Activated CD4-positive, alpha-beta T cell treated with anti-CD3 and anti-CD28 coated beads, Interleukin-2, amount 50 U/mL, for 48 hours (primary cell): ENCODE measurements around the gene MAGI1.
"Not testable (repeated sequence)": the region's sequence is repeated elsewhere in the genome, so short reads cannot be mapped to it uniquely, and the experiment has no call there.

ENCODE experiments used
- DNase-seq, 2 experiments: peaks; one replicate each; pipeline ENCODE4 v3.0.0-alpha.2; 2020

Gene MAGI1

DNA sequence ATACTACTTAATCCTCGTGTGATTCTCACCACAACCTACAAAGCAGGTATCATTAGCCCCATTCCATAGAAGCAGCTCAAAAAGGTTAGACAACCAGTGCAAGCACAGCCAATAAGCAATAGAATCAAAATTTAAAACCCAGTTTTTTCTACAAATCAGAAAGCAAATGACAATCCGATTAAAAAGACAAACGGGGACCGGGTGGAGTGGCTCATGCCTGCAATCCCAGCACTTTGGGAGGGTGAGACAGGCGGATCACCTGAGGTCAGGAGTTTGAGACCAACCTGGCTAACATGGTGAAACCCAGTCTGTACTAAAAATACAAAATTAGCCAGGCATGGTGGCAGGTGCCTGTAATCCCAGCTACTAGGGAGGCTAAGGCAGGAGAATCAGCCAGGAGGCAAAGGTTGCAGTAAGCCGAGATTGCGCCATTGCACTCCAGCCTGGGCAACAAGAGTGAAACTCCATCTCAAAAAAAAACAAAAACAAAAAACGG, 430.7 kb downstream of the MAGI1 start:
- not testable (repeated sequence) for DNase-seq

- no peak for DNase-seq
Measured at GRCh38 chr3:65607101-65607500, 431.6 kb downstream of the MAGI1 start.

- no peak for DNase-seq
Measured at GRCh38 chr3:65605876-65606432, 432.8 kb downstream of the MAGI1 start.

DNA sequence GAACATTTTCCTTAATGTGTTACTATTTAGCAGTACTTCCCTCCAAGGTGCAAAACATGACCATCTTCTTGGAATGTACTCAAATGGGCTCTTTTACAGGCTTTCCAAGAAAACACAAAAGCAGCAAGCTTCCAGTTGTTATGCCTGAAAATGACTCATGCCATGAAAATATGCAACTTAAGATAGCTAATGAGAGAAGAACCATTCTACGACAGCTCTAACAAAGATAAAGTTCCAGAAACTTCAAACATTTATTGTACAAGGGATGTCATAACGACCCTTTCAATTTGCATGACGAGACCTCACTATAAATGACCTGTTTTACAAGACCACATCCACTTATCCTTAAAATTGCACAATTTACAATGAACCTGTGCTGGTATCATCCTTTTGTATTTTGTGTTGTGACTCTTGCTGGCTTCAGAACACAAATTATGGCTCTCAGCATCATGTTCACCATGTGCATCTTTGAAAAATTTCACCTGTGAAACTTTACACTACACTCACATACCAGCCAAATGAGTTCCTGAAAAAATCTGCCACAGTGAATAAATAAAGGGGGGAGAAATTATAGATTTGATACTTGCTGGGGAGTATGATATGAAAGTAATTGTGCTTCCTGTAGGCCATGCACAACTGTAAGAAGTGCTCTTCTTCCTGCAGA, 433.7 kb downstream of the MAGI1 start:
- DNase-seq = no peak

GRCh38 chr3:65603631-65604030, 435.1 kb downstream of the MAGI1 start:
- DNase-seq = no peak

- DNase-seq = no peak
Measured at GRCh38 chr3:65600888-65601287, 437.8 kb downstream of the MAGI1 start.

- DNase-seq = no peak
Measured at GRCh38 chr3:65597952-65598413, 440.7 kb downstream of the MAGI1 start.

DNA sequence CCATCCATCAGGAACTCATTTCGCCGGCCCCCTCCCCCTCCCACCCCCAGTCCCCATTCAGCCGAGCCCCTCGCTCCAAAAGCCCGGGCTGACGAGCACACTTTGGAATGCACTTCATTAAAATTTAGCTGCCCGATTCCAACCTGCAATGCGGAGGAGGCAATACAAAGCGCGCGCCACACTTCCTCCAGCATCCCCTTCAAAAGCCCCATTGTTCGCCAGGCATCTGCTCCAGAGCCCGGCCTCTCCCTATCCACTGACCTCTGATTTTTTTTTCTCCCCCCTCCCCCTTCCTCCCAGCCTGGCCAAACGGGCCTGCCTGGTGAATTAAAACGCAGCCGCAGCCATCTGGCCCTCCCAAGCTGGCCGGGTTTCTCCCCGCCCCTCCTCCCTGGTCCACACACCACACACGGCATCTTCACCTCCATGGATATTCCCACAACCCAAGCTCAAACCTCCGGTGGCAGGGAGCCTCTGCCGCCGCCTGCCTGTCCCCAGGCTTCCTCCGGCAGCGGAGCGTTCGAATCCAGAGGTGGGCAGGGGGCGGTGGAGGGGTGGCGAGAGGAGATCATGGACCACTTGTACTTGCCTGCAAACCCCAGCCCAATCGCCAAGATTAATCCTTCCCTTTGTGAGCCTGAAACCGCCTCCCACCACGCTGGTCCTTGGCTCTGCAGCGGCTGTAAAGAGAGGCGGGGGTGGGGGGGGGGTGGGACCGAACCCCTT, 441.3 kb downstream of the MAGI1 start:
- DNase-seq = no peak

GRCh38 chr3:65596571-65597225, 442.0 kb downstream of the MAGI1 start:
- no peak for DNase-seq

- DNase-seq = no peak
Measured at GRCh38 chr3:65596029-65596300, 442.8 kb downstream of the MAGI1 start.

GRCh38 chr3:65595222-65596028, 443.3 kb downstream of the MAGI1 start:
- no peak for DNase-seq

DNA sequence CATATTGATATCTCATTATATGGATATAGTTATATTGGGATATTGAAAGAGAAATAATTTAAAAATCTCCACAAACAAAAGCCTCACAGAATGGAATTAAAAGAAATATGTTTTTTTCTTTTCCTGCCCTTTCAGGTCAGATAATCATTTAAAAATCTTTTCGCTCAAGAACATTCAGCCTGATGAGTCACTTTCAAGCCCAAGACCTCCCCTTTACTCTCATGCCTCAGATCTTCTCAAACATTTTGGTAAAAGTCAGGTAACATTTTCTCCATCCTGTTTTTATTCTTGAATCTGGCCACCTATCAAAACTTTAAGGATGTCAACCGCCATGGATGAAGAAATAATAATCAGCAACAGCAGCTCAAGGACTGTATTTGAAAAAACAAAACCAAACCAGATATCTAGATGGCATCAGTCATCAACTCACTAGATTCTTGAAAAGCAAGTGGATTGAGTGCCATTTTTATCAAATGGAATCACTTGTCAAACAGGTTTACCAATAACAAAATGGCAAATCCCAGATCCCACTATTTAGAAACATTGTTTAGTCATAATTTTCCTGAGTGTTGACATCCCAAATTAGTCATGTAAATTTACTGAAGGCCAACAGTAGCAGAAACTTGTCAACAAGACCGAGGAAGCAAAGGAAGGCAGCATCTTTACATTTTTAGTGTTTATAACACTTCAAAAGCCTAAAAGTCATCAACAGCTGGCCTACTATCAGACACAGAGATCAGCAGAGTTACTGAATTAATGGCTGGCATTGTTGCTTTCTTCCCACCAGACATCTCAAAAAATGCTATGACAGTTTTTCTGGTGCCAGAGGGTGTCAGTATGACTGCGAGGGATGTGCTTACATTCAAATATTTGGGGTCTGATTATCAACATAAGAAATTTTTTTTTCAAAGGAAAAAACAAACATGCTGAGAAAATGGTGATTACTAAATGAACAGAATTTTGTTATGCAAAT, 444.7 kb downstream of the MAGI1 start:
- no peak for DNase-seq

DNA sequence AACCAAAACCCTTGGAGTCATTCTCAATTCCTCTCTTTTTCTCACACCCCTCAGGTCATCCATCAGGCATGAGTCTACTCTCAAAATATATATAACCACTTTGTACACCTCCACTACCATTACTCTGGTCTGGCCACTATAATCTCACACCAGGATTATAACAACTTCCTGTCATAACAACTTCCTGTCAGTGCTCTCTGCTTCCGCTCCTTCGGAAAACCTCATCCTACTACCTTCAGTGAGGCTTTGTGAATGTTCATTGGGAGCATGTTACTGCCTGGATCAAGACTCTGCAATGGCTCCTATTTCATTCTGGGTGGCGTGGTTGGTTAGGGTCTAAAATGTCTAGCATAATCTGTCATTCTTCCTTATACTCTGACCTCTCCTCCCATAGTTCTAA, 447.4 kb downstream of the MAGI1 start:
- DNase-seq = no peak

GRCh38 chr3:65588884-65589283, 449.8 kb downstream of the MAGI1 start:
- no peak for DNase-seq

DNA sequence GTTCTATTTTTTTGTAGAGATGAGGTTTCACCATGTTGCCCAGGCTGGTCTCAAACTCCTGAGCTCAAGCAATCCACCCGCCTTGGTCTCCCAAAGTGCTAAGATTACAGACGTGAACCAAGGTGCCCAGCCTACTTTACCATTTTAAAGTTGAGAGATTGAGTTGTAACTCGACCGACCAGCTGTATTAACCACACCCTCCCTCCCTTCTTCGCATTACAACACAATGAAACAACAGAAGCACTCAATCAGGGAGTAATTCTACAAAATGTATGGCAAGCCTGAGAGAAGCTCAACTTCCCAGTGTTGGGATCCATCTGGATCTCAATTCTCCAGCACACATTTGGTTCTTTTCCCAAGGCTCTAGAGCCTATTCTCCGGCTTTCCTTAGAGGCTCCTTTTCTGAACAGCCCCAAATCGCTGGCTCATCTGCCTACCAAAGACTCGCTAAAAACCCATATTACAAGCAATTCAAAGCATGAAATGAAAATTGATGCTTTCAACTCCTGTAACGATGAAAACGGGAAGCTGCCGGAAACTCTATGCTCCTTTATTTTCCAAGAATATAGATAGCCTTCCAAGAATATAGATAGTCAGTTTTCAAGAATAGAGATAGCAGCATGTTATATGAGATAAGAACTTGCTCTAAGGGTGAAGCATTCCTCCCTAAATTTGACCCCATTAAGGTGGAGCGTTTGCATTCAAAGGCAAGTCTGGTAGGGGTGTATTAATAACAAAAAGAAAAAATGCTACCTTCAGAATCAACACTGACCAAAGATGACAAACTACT, 450.9 kb downstream of the MAGI1 start:
- DNase-seq = no peak

- no peak for DNase-seq
Measured at GRCh38 chr3:65584913-65585312, 453.8 kb downstream of the MAGI1 start.

GRCh38 chr3:65584002-65584401, 454.7 kb downstream of the MAGI1 start:
- DNase-seq = no peak

DNA sequence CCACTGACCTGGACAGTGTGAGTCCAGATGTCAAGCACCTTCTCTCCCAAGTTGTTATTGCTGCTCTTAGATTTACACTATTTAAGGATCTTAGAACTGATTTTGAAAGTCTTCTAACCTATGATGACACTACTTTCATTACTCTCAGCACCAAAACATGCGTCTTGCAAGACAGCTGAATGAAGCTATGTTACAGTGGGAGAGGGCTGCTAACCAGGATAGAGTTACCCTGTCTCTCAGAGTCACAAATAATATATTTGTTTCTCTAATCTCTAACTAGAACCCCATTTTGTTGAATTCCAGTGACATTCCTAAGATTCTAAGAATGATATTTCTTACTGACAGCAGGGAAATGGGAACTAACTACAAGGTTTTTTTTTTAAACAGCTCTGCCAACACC, 455.5 kb downstream of the MAGI1 start:
- DNase-seq = no peak

DNA sequence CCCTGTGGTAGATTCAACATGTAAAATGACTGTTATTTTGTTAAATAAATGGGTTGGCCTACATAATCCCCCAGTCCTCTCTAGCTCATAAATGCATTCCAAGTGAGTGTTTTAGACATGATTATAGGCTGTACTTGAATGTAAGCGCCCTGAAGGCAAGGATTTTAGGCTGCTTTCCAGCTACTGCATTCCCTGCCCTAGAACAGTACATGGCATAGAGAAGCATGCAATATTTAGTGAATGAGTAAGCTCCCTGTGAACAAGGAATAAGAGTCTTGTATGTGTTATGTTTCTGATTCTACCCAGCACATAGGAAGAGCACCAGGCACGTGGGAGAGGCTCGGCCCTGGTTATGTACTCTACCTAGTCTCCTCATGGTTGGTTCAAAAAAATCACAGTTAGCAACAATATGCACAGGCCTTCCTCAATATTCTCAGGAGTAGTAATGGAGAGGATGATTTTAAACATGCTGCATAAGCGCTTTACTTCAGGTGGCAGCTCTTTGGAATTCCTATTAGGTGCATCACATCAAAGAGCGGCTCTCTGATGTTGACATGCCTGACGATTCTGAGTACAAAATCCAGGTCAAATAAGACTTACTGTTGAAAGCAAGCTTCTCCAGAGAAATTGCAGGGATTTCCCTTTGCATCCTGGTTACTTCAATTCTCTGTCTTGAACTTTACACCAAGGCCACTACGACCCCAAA, 456.6 kb downstream of the MAGI1 start:
- no peak for DNase-seq

DNA sequence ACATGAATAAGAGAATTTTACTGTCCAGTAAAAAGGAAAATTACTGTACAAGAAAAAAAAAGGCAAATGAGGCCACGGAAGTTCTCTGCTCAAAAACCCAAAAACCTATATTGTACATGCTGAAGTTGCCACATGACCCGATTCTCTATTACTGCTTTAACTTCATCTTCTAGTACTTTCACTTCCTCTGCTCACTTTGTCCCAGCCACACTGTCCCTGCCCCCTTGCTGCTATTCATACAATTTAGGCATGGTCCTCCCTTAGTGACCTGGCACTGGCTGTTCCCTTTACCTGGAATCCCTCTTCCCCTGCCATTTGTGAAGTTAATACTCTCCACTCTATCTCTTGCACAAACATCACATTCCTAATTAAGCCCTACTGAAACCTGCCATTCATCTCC, 457.4 kb downstream of the MAGI1 start:
- DNase-seq = no peak
